ENCODE measurements around the gene SLBP.

Gene SLBP

GRCh38 chr4:1748465-1748995, 36.4 kb upstream of the SLBP start:
- peak; percentile 81 for DNase-seq

- no peak for DNase-seq
These were observed 35.5 kb upstream of the SLBP start for GRCh38 chr4:1747603-1747967.

DNA sequence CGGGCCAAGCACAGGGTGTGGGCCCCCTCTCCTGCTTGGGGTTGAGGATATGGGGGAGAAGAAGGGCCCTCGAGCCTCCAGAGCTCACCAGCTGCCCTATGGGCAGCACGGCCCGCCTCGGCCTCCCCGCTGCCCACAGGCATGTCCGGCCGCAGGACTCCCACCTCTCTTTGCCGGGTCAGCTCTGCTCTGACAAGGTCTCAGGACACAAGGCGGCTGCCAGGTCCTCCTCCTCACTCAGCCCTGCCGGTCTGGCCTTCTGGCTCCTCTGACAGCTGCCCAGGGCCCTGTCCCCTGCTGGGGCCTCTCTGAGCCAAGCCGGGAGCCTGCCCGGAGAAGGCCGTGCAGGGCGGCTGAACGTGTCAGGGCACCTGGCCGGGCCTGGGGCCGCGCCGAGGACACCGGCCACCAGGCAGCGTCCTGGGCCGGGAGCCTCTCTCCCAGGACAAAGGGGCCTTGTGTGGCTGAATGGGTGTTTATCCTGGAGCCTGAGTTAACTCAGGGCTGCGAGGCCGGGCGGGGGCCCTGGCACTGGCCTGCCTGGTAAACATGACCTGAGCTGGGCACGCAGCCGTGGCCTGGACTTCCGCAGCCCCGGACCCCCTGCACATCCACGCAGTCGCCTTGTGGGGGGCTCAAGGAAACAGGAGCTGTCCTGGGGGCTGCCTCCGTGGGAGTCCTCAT, 34.9 kb upstream of the SLBP start:
- no peak for DNase-seq

DNA sequence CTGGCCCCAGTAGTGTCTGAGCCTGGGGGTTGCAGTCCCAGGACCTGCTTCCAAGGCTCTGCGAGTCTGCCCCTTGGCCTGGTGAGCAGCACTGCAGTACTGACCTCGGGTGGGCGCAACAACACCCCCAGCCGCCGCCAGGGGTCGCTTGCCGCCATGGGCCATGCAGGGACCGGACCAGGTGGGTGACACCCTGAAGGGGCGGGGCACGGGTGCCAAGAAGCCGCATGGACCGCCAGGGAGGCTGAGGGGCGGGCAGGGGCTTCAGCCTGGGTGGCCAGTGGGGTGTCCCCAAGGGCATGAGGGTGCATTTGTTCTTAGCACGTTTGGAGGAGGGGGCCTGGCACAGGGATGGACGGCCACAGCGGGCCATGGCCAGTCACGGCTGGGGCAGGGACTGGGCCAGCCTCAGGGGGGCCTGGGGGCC, 34.2 kb upstream of the SLBP start:
- DNase-seq, result peak; percentile 72

GRCh38 chr4:1745697-1746096, 33.6 kb upstream of the SLBP start:
- peak; percentile 16 for DNase-seq

- DNase-seq, result no peak
These were observed 33.0 kb upstream of the SLBP start for GRCh38 chr4:1745165-1745564.

DNA sequence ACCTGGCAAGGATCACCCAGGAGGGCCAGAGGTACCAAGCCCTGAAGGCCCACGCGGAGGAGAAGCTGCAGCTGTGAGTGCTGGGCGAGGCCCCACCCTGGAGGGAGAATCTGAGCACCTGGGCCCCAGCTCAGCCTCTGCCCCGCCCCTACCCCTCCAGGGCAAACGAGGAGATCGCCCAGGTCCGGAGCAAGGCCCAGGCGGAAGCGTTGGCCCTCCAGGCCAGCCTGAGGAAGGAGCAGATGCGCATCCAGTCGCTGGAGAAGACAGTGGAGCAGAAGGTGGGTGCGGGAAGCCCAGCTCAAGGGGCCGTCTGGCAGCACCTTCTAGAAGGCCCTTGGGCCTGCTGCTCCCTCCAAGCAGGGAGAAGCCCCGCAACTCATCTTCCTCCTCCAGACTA, 32.4 kb upstream of the SLBP start:
- no peak for DNase-seq

DNA sequence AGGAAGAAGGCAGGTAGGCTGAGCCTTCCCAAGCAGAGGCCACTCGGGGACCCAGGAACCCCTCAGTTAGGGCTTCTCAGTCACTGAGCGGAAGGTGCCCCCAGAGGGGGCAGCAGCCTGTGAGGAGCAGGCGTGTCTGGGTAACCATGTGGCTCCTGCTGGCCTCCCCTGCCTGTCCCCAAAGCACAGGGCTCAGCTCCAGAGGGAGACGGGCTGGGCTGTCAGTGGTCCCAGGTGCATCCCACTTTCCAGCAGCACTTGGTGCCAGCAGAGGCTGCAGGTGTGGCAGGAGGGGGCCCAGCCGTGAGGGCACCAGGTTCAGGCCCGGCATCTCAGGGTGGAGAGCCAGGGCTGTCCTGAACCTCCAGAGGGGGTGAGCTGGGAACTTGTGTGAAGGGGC, 31.9 kb upstream of the SLBP start:
- no peak for DNase-seq

- DNase-seq, result no peak
These were observed 31.4 kb upstream of the SLBP start for GRCh38 chr4:1743551-1743950.

GRCh38 chr4:1741208-1741607, 29.1 kb upstream of the SLBP start:
- no peak for DNase-seq

GRCh38 chr4:1740021-1740545, 28.0 kb upstream of the SLBP start:
- DNase-seq, result no peak

DNA sequence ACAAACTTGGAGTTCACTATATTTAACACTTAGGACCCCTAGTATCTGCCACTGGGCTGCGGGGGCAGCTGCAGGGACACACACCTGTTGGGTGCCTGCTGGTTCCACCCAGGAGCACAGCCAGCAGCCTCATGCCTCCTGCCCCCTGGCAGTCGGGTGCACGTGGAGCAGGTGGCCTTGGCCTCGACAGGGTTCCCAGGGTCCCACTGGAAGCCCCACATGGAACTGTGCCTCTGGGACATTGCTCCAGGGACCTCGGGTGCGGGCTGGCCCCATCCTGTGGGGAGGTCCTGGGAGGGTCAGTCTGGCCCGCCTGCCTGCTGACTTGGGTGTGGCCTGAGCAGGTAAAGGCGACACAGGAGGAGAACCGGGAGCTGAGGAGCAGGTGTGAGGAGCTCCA, 27.2 kb upstream of the SLBP start:
- DNase-seq, result no peak

GRCh38 chr4:1738410-1738809, 26.3 kb upstream of the SLBP start:
- DNase-seq, result no peak

DNA sequence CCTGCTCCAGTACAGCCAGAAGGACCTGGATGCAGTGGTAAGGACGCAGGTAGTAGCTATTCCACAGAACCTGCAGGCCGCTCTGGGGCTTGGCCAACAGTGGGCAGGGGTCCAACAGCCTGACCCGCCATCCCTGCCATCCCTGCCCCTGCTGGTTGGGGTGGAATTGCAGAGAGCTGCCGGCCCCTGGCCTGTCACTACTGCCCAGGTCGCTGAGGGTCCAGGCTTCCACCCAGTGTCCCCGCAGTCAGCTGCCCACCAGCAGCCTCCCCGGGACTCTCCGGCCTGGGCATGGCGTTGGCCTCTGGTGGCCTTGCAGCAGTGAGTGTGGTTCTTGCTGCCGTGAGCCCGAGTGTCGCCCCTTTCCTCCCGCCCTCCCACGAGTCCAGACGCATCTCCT, 25.5 kb upstream of the SLBP start:
- DNase-seq, result no peak

- no peak for DNase-seq
These were observed 24.7 kb upstream of the SLBP start for GRCh38 chr4:1736812-1737211.

DNA sequence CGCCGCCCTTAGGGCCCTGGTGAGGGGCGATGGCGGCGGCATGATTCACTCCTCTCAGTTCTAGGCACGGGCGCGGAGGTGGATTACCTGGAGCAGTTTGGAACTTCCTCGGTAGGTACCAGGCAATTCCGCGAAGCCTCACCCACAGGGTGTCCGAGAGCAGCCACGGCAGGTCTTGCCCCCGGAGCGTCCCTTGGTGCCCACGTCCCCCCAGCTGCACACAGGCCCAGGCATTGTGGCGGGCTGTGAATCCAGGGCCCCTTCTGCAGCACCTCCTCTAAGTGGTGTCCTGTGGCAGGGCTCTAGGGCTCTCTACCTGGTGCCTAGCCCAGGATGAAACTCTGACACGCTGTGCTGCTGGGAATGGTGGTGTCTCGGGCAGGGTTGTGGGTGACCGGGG, 23.1 kb upstream of the SLBP start:
- DNase-seq, result no peak

DNA sequence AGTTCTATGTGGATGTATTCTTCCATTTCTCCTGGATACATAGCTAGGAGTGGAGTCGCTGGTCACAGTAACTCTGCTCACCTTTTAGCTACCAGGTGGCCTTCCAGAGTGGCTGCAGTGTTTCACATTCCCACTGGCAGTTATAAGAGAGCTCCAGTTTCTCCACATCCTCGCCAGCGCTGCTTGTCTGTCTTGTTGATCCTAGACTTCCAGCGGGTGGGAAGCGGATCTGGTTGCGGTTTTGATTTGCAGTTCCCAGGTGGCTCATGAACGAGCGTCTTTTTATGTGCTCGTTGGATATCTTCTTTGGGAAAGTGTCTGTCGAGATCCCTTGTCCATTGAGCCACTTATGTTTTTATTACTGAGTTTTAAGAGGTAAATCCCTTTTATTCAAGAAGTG, 20.8 kb upstream of the SLBP start:
- no peak for DNase-seq

GRCh38 chr4:1731180-1731579, 19.1 kb upstream of the SLBP start:
- DNase-seq, result no peak

DNA sequence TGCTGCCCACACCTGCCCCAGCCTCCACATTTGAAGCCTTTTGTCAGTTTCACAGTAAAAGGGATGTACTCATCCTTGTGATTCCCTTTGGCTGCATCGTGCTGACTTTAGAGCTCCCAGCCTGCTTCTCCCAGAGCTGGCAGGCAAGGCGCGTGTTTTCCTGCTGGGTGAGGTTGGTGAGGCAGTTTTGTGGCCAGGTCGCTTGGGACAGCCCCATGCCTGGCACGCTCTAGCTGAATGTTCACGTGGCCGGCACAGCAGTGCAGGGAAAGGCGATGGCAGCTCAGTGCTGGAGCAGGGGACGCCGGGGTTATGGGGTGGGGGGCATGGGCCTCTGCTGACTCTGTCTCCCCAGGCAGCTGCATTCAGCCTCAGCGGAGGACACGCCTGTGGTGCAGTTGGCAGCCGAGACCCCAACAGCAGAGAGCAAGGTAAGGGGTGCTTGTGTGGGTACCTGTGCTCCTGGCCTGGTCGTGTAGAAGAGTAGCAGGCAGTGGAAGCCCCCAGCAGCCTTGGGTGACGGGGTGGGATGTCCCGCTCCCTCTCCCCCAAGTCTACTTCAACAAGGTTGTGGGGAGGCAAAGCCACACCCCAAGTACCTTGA, 18.5 kb upstream of the SLBP start:
- no peak for DNase-seq

DNA sequence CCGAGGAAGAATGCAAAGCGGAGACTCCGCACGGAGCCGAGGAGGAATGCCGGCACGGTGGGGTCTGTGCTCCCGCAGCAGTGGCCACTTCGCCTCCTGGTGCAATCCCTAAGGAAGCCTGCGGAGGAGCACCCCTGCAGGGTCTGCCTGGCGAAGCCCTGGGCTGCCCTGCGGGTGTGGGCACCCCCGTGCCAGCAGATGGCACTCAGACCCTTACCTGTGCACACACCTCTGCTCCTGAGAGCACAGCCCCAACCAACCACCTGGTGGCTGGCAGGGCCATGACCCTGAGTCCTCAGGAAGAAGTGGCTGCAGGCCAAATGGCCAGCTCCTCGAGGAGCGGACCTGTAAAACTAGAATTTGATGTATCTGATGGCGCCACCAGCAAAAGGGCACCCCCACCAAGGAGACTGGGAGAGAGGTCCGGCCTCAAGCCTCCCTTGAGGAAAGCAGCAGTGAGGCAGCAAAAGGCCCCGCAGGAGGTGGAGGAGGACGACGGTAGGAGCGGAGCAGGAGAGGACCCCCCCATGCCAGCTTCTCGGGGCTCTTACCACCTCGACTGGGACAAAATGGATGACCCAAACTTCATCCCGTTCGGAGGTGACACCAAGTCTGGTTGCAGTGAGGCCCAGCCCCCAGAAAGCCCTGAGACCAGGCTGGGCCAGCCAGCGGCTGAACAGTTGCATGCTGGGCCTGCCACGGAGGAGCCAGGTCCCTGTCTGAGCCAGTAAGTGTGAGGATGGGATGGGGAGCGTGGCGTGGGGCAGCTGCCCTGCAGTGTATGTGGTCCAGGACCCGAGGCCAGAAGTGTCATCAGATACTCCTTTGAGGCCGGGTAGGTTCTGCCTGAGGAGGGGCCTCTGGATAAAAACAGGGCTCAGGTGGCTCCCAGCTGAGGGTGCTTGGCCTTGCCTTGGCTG, 16.2 kb upstream of the SLBP start:
- DNase-seq, result no peak

GRCh38 chr4:1727117-1728031, 15.3 kb upstream of the SLBP start:
- DNase-seq, result no peak

DNA sequence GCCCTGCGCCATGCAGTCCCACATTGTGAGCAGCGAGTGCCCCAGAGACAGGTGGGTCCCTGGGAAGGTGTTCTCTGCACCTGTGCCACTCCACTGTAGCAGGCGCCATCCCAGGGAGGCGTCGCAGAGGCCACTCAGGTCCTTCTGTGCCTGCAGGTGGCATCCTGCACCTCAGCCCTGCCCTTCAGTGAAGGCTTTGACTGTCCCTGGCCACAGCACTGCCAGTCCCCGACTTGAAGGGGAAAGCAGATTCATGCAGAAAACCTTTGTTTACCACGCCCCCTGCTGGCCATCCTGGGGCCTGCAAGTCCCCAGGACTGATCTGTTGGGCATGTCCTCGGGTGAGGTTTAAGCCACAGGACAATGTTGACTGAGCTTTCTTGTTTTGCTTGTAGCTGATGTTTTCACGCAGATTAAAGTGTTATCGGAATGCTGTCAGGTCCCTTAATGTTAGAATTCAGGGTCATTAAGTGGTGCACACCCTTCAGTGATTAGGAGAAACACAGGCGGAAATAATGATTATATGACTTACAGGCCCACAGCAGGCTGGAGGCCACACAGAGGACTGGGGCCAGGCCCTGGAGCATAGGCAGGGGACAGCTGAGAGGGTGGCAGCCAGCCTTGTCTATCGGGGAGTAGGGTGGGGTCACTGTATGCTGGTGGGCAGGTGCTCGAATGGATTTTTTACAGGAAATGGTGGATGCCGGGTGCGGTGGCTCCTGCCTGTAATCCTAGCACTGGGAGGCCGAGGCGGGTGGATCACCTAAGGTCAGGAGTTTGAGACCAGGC, 14.2 kb upstream of the SLBP start:
- peak; percentile 56 for DNase-seq

Measured in NCI-H69 (cell line).